ENCODE data around the gene RTN4IP1.

DNA sequence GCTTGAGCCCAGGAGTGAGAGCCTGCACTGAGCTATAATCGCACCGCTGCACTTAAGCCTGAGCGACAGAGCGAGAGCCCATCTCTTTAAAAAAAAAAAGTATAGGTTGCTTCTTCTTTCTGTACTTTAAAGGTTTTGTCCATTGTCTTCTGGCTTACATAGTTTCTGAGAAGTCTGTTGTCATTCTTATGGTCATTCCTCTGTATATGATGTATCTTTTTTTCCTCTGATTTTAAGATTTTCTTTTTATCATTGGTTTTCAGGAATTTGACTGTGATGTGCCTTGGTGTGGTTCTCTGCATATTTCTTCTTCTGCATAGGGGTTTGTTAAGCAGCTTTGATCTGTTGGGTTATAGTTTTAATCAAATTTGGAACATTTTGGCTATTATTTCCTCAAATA is 29.2 kb upstream of the RTN4IP1 start:
- no peak for TF ChIP-seq EZH2 (optimal IDR thresholded peaks at IDR 0.05; ENCODE audit: low read depth, low read length)
- TF ChIP-seq, protein P1, sequence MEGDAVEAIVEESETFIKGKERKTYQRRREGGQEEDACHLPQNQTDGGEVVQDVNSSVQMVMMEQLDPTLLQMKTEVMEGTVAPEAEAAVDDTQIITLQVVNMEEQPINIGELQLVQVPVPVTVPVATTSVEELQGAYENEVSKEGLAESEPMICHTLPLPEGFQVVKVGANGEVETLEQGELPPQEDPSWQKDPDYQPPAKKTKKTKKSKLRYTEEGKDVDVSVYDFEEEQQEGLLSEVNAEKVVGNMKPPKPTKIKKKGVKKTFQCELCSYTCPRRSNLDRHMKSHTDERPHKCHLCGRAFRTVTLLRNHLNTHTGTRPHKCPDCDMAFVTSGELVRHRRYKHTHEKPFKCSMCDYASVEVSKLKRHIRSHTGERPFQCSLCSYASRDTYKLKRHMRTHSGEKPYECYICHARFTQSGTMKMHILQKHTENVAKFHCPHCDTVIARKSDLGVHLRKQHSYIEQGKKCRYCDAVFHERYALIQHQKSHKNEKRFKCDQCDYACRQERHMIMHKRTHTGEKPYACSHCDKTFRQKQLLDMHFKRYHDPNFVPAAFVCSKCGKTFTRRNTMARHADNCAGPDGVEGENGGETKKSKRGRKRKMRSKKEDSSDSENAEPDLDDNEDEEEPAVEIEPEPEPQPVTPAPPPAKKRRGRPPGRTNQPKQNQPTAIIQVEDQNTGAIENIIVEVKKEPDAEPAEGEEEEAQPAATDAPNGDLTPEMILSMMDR (IDR thresholded peaks at IDR 0.05; ENCODE audit: low read length), result no peak

All from MM.1S (cell line).